ENCODE measurements around the gene PLEK. TPM values are rescaled to one million over a fixed set of nuclear protein-coding genes. Genes with fewer than 3 reads are reported as not detected.

PLEK gene
- total and polyA plus RNA-seq, 2 donors (not counting 3 experiments of a cell fraction or from before 2014, with no cell fraction given): 0.03 to 0.11 TPM

DNA sequence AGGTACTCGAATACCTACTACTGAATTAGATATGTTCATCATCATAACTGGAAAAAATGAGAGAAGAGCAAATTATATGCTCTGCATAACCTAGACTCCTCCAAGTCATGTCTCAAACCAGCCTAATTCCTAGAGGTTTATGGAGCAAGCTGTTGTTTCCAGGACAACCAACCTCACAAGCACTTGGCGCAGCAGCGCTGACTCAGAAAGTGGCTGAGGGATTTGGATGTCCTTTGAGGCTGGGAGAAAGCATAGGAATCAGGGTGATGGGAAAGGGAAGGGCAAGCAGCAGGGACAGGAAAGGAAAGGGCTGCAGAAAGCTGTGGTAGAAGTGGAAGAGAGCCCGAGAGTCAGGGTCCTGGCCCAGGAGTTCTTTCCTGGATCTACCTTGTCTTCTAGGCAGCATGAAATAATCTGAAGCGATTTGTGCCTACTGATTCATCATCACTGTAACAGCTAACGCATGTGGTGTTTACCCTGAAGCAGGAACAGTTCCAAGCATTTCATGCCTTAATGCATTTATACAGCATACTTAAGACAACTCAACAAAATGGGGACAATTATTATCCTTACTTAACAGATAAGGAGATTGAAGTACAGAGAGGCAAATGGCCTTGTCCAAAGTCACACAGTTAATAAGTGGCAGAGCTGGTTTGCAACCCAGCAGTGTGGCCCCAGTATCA lies 3.7 kb downstream of the PLEK start:
- CTCF ChIA-PET: interaction anchor here (1.1 kb wide), 1 partner anchor 71 kb away, joined by 3 read pairs; no protein-coding TSS in a partner anchor
- Histone ChIP-seq H3K27me3 (ENCODE audit: control insufficient read depth in 2 of 2, insufficient read depth in 2 of 2, low read length in 2 of 2) (peaks cover 5 to 13% of the 10 kb centered on the region in 2 experiments), H3K4me2 (ENCODE audit: insufficient read depth, low read length) (no peak overlapping the region), H3K27ac (ENCODE audit: insufficient read depth, low read depth, low read length) (no peak overlapping the region), H3K9me1 (replicated peaks; ENCODE audit: control insufficient read depth, extremely low read depth, insufficient read depth, low read length) (no peaks in the 10 kb centered on the region), H3K9ac (replicated peaks; ENCODE audit: extremely low read depth, insufficient read depth, low read length) (no peak overlapping the region), H3K4me3 (replicated peaks in 1 of 3; ENCODE audit: insufficient read depth in 1 of 3, low read depth in 1 of 3, low read length in 3 of 3) (no peak overlapping the region), H3K9me3 (replicated peaks; ENCODE audit: control insufficient read depth, insufficient read depth, low read length) (no peaks in the 10 kb centered on the region), H3K4me1 (ENCODE audit: control insufficient read depth, extremely low read depth, insufficient read depth, low read length) (no peaks in the 10 kb centered on the region), H3K36me3 (ENCODE audit: control insufficient read depth in 2 of 2, extremely low read depth in 1 of 2, insufficient read depth in 2 of 2, low read length in 2 of 2) (no peaks in the 10 kb centered on the region), H2AFZ (ENCODE audit: low read depth, low read length) (no peak overlapping the region), H3K79me2 (ENCODE audit: control insufficient read depth, insufficient read depth, low read length) (no peaks in the 10 kb centered on the region), H4K20me1 (replicated peaks; ENCODE audit: control insufficient read depth, extremely low read depth, insufficient read depth, low read length) (no peaks in the 10 kb centered on the region)
- POLR2A ChIA-PET: no interaction called here
- intact Hi-C loops (cut with micrococcal nuclease): no loop called here
- no peak for DNase-seq (ENCODE audit: low read depth, low spot score)
- BruUV-seq (replicated peaks): no TSS peak
- dilution Hi-C loops (cut with MboI; ENCODE audit: extremely low pct_ligation_motif_present, low sequenced_read_pairs): no loop called here
- TF ChIP-seq GATA2 (IDR thresholded peaks at IDR 0.05; ENCODE audit: insufficient read depth, insufficient read length, low read depth, low read length): no peak
- TF ChIP-seq MYC (IDR thresholded peaks at IDR 0.05; ENCODE audit: low read depth, low read length): no peak
- TF ChIP-seq POLR2A (IDR thresholded peaks at IDR 0.05; ENCODE audit: low read depth, low read length): no peak
- TF ChIP-seq, protein P1, sequence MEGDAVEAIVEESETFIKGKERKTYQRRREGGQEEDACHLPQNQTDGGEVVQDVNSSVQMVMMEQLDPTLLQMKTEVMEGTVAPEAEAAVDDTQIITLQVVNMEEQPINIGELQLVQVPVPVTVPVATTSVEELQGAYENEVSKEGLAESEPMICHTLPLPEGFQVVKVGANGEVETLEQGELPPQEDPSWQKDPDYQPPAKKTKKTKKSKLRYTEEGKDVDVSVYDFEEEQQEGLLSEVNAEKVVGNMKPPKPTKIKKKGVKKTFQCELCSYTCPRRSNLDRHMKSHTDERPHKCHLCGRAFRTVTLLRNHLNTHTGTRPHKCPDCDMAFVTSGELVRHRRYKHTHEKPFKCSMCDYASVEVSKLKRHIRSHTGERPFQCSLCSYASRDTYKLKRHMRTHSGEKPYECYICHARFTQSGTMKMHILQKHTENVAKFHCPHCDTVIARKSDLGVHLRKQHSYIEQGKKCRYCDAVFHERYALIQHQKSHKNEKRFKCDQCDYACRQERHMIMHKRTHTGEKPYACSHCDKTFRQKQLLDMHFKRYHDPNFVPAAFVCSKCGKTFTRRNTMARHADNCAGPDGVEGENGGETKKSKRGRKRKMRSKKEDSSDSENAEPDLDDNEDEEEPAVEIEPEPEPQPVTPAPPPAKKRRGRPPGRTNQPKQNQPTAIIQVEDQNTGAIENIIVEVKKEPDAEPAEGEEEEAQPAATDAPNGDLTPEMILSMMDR (IDR thresholded peaks at IDR 0.05; ENCODE audit: extremely low read depth in 1 of 2, insufficient read depth in 1 of 2, low read depth in 1 of 2, low read length in 2 of 2): no peak
- TF ChIP-seq POLR2AphosphoS5 (IDR thresholded peaks at IDR 0.05; ENCODE audit: insufficient read depth, low read depth, low read length): no peak
- no peak for TF ChIP-seq EZH2 (IDR thresholded peaks at IDR 0.05; ENCODE audit: borderline replicate concordance, low read depth, low read length, severe bottlenecking)
- no peak for TF ChIP-seq FOS (IDR thresholded peaks at IDR 0.05; ENCODE audit: borderline replicate concordance, insufficient read depth, low read length)
- TF ChIP-seq, protein P2, sequence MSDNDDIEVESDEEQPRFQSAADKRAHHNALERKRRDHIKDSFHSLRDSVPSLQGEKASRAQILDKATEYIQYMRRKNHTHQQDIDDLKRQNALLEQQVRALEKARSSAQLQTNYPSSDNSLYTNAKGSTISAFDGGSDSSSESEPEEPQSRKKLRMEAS (IDR thresholded peaks at IDR 0.05; ENCODE audit: insufficient read depth, insufficient read length): no peak
- no peak for TF ChIP-seq JUN (IDR thresholded peaks at IDR 0.05; ENCODE audit: borderline replicate concordance, insufficient read depth, insufficient read length, low read depth)
- no peak for FAIRE-seq
